Activated CD8-positive, alpha-beta memory T cell treated with anti-CD3 and anti-CD28 coated beads, Interleukin-2, amount 50 U/mL, for 24 hours (primary cell): Measurements from ENCODE around the gene PITPNC1.
"Not testable (repeated sequence)": the region's sequence is repeated elsewhere in the genome, so short reads cannot be mapped to it uniquely, and the experiment has no call there.

Experiments
- DNase-seq: peaks from one replicate; pipeline ENCODE4 v3.0.0-alpha.2; 2020; ENCODE audit errors: extremely low read depth

The PITPNC1 gene

GRCh38 chr17:67648906-67649295, 271.8 kb downstream of the PITPNC1 start:
- not testable (repeated sequence) for DNase-seq

- no peak for DNase-seq
These were observed 272.8 kb downstream of the PITPNC1 start for GRCh38 chr17:67649891-67650290.

GRCh38 chr17:67651218-67651579, 274.1 kb downstream of the PITPNC1 start:
- DNase-seq, result not testable (repeated sequence)

- DNase-seq, result no peak
These were observed 275.4 kb downstream of the PITPNC1 start for GRCh38 chr17:67652433-67652832.

GRCh38 chr17:67655478-67656148, 278.5 kb downstream of the PITPNC1 start:
- DNase-seq, result no peak

GRCh38 chr17:67656494-67657203, 279.6 kb downstream of the PITPNC1 start:
- DNase-seq, result no peak

- no peak for DNase-seq
These were observed 280.5 kb downstream of the PITPNC1 start for GRCh38 chr17:67657596-67657995.

GRCh38 chr17:67658265-67658664, 281.2 kb downstream of the PITPNC1 start:
- no peak for DNase-seq

GRCh38 chr17:67659028-67659427, 281.9 kb downstream of the PITPNC1 start:
- no peak for DNase-seq

- DNase-seq, result no peak
These were observed 285.6 kb downstream of the PITPNC1 start for GRCh38 chr17:67662712-67663111.

GRCh38 chr17:67663457-67663856, 286.4 kb downstream of the PITPNC1 start:
- no peak for DNase-seq

GRCh38 chr17:67666028-67666427, 288.9 kb downstream of the PITPNC1 start:
- DNase-seq, result no peak

GRCh38 chr17:67666710-67667109, 289.6 kb downstream of the PITPNC1 start:
- DNase-seq, result no peak

GRCh38 chr17:67671493-67671892, 294.4 kb downstream of the PITPNC1 start:
- no peak for DNase-seq

GRCh38 chr17:67672592-67673335, 295.7 kb downstream of the PITPNC1 start:
- no peak for DNase-seq

- DNase-seq, result no peak
These were observed 298.4 kb downstream of the PITPNC1 start for GRCh38 chr17:67675481-67675880.

GRCh38 chr17:67676305-67676704, 299.2 kb downstream of the PITPNC1 start:
- no peak for DNase-seq

- DNase-seq, result no peak
These were observed 301.3 kb downstream of the PITPNC1 start for GRCh38 chr17:67678414-67678813.

- no peak for DNase-seq
These were observed 302.1 kb downstream of the PITPNC1 start for GRCh38 chr17:67679225-67679624.

GRCh38 chr17:67679721-67680120, 302.6 kb downstream of the PITPNC1 start:
- DNase-seq, result no peak

GRCh38 chr17:67680445-67681224, 303.6 kb downstream of the PITPNC1 start:
- no peak for DNase-seq

GRCh38 chr17:67682196-67682595, 305.1 kb downstream of the PITPNC1 start:
- no peak for DNase-seq
